Activated CD8-positive, alpha-beta memory T cell treated with anti-CD3 and anti-CD28 coated beads, Interleukin-2, amount 50 U/mL, for 1 hour (primary cell): ENCODE data around the gene CHST11.

Source experiments
- DNase-seq: peaks from one replicate; pipeline ENCODE4 v3.0.0-alpha.2; 2020; ENCODE audit errors: extremely low read depth

Gene CHST11

GRCh38 chr12:104480826-104481440 lies 24.2 kb downstream of the CHST11 start:
- DNase-seq: no peak

GRCh38 chr12:104482113-104482512 lies 25.4 kb downstream of the CHST11 start:
- no peak for DNase-seq

- DNase-seq: no peak
Observed at GRCh38 chr12:104482748-104483147, 26.0 kb downstream of the CHST11 start.

- no peak for DNase-seq
Observed at GRCh38 chr12:104484079-104484478, 27.3 kb downstream of the CHST11 start.

GRCh38 chr12:104485651-104486362 lies 29.1 kb downstream of the CHST11 start:
- peak; percentile 23 for DNase-seq

GRCh38 chr12:104486363-104486750 lies 29.6 kb downstream of the CHST11 start:
- no peak for DNase-seq

- no peak for DNase-seq
Observed at GRCh38 chr12:104486943-104487819, 30.4 kb downstream of the CHST11 start.

- DNase-seq: no peak
Observed at GRCh38 chr12:104488374-104488773, 31.6 kb downstream of the CHST11 start.

- DNase-seq: no peak
Observed at GRCh38 chr12:104490186-104490585, 33.4 kb downstream of the CHST11 start.

GRCh38 chr12:104490850-104491249 lies 34.1 kb downstream of the CHST11 start:
- no peak for DNase-seq

- no peak for DNase-seq
Observed at GRCh38 chr12:104493496-104493895, 36.7 kb downstream of the CHST11 start.

- no peak for DNase-seq
Observed at GRCh38 chr12:104494137-104494792, 37.5 kb downstream of the CHST11 start.

- DNase-seq: no peak
Observed at GRCh38 chr12:104494793-104495158, 38.0 kb downstream of the CHST11 start.

- no peak for DNase-seq
Observed at GRCh38 chr12:104495786-104496185, 39.0 kb downstream of the CHST11 start.

- no peak for DNase-seq
Observed at GRCh38 chr12:104496336-104496735, 39.6 kb downstream of the CHST11 start.

- no peak for DNase-seq
Observed at GRCh38 chr12:104498211-104498801, 41.6 kb downstream of the CHST11 start.

GRCh38 chr12:104499668-104500332 lies 43.1 kb downstream of the CHST11 start:
- no peak for DNase-seq

GRCh38 chr12:104501115-104501514 lies 44.4 kb downstream of the CHST11 start:
- no peak for DNase-seq

GRCh38 chr12:104501660-104502059 lies 44.9 kb downstream of the CHST11 start:
- no peak for DNase-seq

- DNase-seq: no peak
Observed at GRCh38 chr12:104502217-104502616, 45.5 kb downstream of the CHST11 start.

GRCh38 chr12:104502638-104503037 lies 45.9 kb downstream of the CHST11 start:
- DNase-seq: no peak
